Measurements from ENCODE around the gene BAHCC1.

- TF ChIP-seq CTCF (IDR thresholded peaks at IDR 0.05) (no peak), POLR2A (IDR thresholded peaks at IDR 0.05) (no peak), POLR2AphosphoS5 (IDR thresholded peaks at IDR 0.05) (no peak)
Observed at GRCh38 chr17:81453076-81453475, 57.8 kb downstream of the BAHCC1 start.
